HCT116 (cell line): ENCODE results near the gene FRMD3. TPM values are rescaled to one million over a fixed set of nuclear protein-coding genes. Genes with fewer than 3 reads are reported as not detected.
"Not testable (repeated sequence)": the region's sequence is repeated elsewhere in the genome, so short reads cannot be mapped to it uniquely, and the experiment has no call there.

Experiments
- ATAC-seq: fragments of 200-7000 bp; cut with Tn5 transposase; 2 replicates; pipeline ENCODE4 v1.9.1; 2020; ENCODE audit warnings: mild to moderate bottlenecking, moderate library complexity
- BruUV-seq: library from RNA; stranded (reverse); fragments of 400-500 nt; replicated peaks from 2 replicates; lab custom pipeline; 2021; lab: Mats Ljungman, UMichigan
- CTCF ChIA-PET: fragments of 300-600 bp; sonication (Branson Sonifier 250); formaldehyde crosslinking; loops from one replicate; lab custom pipeline; 2021; ENCODE audit warnings: antibody characterized with exemption; lab: Charles Lee
- POLR2A ChIA-PET: fragments of 300-600, 350-600 bp; sonication (Branson Sonifier 250); formaldehyde crosslinking; loops from one replicate; lab custom pipeline; 2021; ENCODE audit warnings: antibody characterized with exemption; lab: Charles Lee
- RAD21 ChIA-PET, 2 experiments: fragments of 300-600 bp; sonication (Branson Sonifier 250); formaldehyde crosslinking; loops; one replicate each; lab custom pipeline; 2023; ENCODE audit warnings: low total read pairs in 2 of 2; ENCODE audit not compliant: uncharacterized antibody in 2 of 2, unreplicated experiment in 2 of 2, low non-redundant PET in 1 of 2; lab: Charles Lee
- DNase-seq: peaks from one replicate; pipeline ENCODE4 v3.0.0-alpha.2; 2010; ENCODE audit warnings: low read depth, low spot score
- H2AFZ ChIP-seq: fragments of 200-600 bp; shearing (Covaris generic), sonication (generic); 2 replicates; pipeline ENCODE4 v1.6.1; 2017; ENCODE audit warnings: low read depth, mixed run types, mixed read lengths, antibody characterized with exemption, low read length; ENCODE audit not compliant: poor library complexity, severe bottlenecking
- H3K27ac ChIP-seq: 2 replicates; pipeline ENCODE4 v1.5.1; 2012; ENCODE audit warnings: low read depth, low read length
- H3K27me3 ChIP-seq: fragments of 200-600 bp; sonication (generic); 2 replicates; pipeline ENCODE4 v1.6.1; 2016; ENCODE audit warnings: mixed run types, low read length, mixed read lengths; ENCODE audit not compliant: insufficient read depth
- H3K36me3 ChIP-seq, 2 experiments: fragments of 200-500 bp in 1 of 2; fragments of 200-600 bp in 1 of 2; sonication (Bioruptor generic) in 1 of 2; sonication (generic) in 1 of 2; 2 replicates each; pipeline versions ENCODE4 v1.5.1 to v1.6.1; 2014 to 2016; ENCODE audit warnings: low read length in 2 of 2, inconsistent platforms in 1 of 2, mixed read lengths in 1 of 2, mixed run types in 1 of 2; ENCODE audit not compliant: insufficient read depth in 2 of 2, control insufficient read depth in 1 of 2
- H3K4me1 ChIP-seq, 2 experiments: fragments of 200-600 bp in 1 of 2; sonication (generic) in 1 of 2; 2 replicates each; pipeline versions ENCODE4 v1.5.1 to v1.6.1; 2012 to 2017; ENCODE audit warnings: low read length in 2 of 2, inconsistent platforms in 1 of 2, mild to moderate bottlenecking in 1 of 2, mixed read lengths in 1 of 2, mixed run types in 1 of 2, moderate library complexity in 1 of 2; ENCODE audit not compliant: insufficient read depth in 2 of 2, control insufficient read depth in 1 of 2
- H3K4me2 ChIP-seq: fragments of 200-600 bp; sonication (generic); 2 replicates; pipeline ENCODE4 v1.6.1; 2017; ENCODE audit warnings: mixed run types, low read length, mixed read lengths
- H3K4me3 ChIP-seq, 2 experiments: fragments of 200-600 bp in 1 of 2; sonication (generic) in 1 of 2; replicated peaks in 1 of 2; 2 replicates each; pipeline ENCODE4 v1.5.1; 2011 to 2016; ENCODE audit warnings: low read length in 2 of 2, control low read depth in 1 of 2, low read depth in 1 of 2, mild to moderate bottlenecking in 1 of 2, mixed read lengths in 1 of 2, mixed run types in 1 of 2
- H3K79me2 ChIP-seq: fragments of 200-600 bp; sonication (generic); 2 replicates; pipeline ENCODE4 v1.6.1; 2017; ENCODE audit warnings: mild to moderate bottlenecking, mixed run types, low read length, moderate library complexity, mixed read lengths; ENCODE audit not compliant: insufficient read depth
- H3K9ac ChIP-seq: fragments of 200-600 bp; sonication (generic); 2 replicates; pipeline ENCODE4 v1.6.1; 2016; ENCODE audit warnings: low read length, mixed read lengths
- H3K9me2 ChIP-seq: fragments of 200-600 bp; sonication (generic), shearing (Covaris generic); 2 replicates; pipeline ENCODE4 v1.6.1; 2017; ENCODE audit warnings: mixed run types, mild to moderate bottlenecking, moderate library complexity; ENCODE audit not compliant: insufficient read depth
- H3K9me3 ChIP-seq, 2 experiments: fragments of 200-500 bp in 1 of 2; fragments of 200-600 bp in 1 of 2; sonication (Bioruptor generic) in 1 of 2; sonication (generic) in 1 of 2; 2 replicates each; pipeline ENCODE4 v1.6.1; 2014 to 2017; ENCODE audit warnings: low read length in 2 of 2, mixed read lengths in 2 of 2, inconsistent platforms in 1 of 2, low read depth in 1 of 2, mild to moderate bottlenecking in 1 of 2, mixed run types in 1 of 2, moderate library complexity in 1 of 2; ENCODE audit not compliant: control insufficient read depth in 1 of 2, insufficient read depth in 1 of 2
- H4K20me1 ChIP-seq: fragments of 200-600 bp; sonication (generic), shearing (Covaris generic); 2 replicates; pipeline ENCODE4 v1.6.1; 2017; ENCODE audit warnings: mixed run types, mild to moderate bottlenecking, moderate library complexity; ENCODE audit not compliant: insufficient read depth
- CBX3 ChIP-seq: IDR thresholded peaks from 2 replicates; pipeline ENCODE4 v1.6.1; 2012; ENCODE audit warnings: low read depth
- CEBPB ChIP-seq: IDR thresholded peaks from 2 replicates; pipeline ENCODE4 v1.6.1; 2012; ENCODE audit warnings: low read depth
- ELF1 ChIP-seq: IDR thresholded peaks from 2 replicates; pipeline ENCODE4 v1.6.1; 2012; ENCODE audit warnings: low read depth, borderline replicate concordance
- EZH2phosphoT487 ChIP-seq: fragments of 200-600 bp; IDR thresholded peaks from 2 replicates; pipeline ENCODE4 v1.6.1; 2018; ENCODE audit warnings: antibody characterized with exemption, borderline replicate concordance
- FOSL1 ChIP-seq: IDR thresholded peaks from 2 replicates; pipeline ENCODE4 v1.6.1; 2012; ENCODE audit warnings: low read depth
- RAD21 ChIP-seq: IDR thresholded peaks from 2 replicates; pipeline ENCODE4 v1.6.1; 2012; ENCODE audit warnings: low read depth, mild to moderate bottlenecking
- TCF7L2 ChIP-seq: IDR thresholded peaks from 2 replicates; pipeline ENCODE4 v1.7.0; 2011; ENCODE audit warnings: borderline replicate concordance, inconsistent platforms; ENCODE audit not compliant: insufficient read depth, insufficient read length; ENCODE audit errors: extremely low read depth
- YY1 ChIP-seq: IDR thresholded peaks from 2 replicates; pipeline ENCODE4 v1.6.1; 2011; ENCODE audit warnings: low read length, low read depth, moderate library complexity, mild to moderate bottlenecking; ENCODE audit not compliant: insufficient replicate concordance; ENCODE audit errors: extremely low read depth
- intact Hi-C: fragments of 100-400 bp; cut with micrococcal nuclease; formaldehyde crosslinking; loops from 2 replicates; pipeline ENCODE4 v1.10.0; 2022
- total RNA-seq: library from RNA; stranded (reverse); gene quantifications from one replicate; pipeline ENCODE4 v1.2.1, GENCODE V29; 2021; ENCODE audit not compliant: unreplicated experiment
- TF ChIP-seq, protein P1 (sequence below): IDR thresholded peaks from 2 replicates; pipeline ENCODE4 v1.6.1; 2011; ENCODE audit warnings: mild to moderate bottlenecking, low read length, moderate library complexity; ENCODE audit not compliant: insufficient replicate concordance; ENCODE audit errors: extremely low read depth
- TF ChIP-seq, protein P2 (sequence below): IDR thresholded peaks from 2 replicates; pipeline ENCODE4 v1.6.1; 2012; ENCODE audit warnings: low read depth

FRMD3 gene
- total RNA-seq, 1 experiment from 2014 or later: 0.89 TPM

DNA sequence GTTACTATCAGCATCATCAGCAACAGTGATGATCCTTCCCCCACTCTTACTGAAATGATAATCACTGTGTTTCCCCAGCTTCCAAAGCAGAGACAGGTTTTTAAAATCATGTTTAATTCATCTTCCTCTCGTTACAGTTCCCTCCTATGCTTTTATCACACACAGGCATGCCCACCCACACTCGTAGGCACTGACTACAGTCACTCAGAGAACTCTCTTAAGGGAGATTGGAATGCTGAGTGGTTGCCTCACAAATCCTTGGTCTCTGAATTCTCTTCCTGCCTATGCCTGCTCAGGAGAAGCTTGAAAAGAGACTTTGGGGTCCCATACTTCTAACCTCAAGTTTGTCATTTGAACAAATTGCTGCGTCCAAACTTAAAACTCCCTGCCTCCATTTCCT, 179.2 kb downstream of the FRMD3 start (continued):
- TF ChIP-seq, protein P1, sequence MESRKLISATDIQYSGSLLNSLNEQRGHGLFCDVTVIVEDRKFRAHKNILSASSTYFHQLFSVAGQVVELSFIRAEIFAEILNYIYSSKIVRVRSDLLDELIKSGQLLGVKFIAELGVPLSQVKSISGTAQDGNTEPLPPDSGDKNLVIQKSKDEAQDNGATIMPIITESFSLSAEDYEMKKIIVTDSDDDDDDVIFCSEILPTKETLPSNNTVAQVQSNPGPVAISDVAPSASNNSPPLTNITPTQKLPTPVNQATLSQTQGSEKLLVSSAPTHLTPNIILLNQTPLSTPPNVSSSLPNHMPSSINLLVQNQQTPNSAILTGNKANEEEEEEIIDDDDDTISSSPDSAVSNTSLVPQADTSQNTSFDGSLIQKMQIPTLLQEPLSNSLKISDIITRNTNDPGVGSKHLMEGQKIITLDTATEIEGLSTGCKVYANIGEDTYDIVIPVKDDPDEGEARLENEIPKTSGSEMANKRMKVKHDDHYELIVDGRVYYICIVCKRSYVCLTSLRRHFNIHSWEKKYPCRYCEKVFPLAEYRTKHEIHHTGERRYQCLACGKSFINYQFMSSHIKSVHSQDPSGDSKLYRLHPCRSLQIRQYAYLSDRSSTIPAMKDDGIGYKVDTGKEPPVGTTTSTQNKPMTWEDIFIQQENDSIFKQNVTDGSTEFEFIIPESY: no peak
- TF ChIP-seq CEBPB: no peak
- TF ChIP-seq ELF1: no peak

DNA sequence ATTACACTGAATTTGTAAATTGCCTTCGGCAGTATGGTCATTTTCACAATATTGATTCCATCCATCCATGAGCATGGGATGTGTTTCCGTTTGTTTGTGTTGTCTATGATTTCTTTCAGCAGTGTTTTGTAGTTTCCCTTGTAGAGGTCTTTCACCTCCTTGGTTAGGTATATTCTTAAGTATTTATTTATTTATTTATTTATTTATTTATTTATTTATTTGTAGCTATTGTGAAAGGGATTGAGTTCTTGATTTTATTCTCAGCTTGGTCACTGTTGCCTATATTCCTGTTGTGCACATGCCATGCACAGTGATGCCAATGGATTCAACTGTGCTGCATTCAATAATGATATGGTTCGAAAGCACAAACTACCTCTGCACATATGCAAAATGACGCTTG, 179.7 kb downstream of the FRMD3 start:
- RAD21 ChIA-PET, BruUV-seq: not testable (repeated sequence)

DNA sequence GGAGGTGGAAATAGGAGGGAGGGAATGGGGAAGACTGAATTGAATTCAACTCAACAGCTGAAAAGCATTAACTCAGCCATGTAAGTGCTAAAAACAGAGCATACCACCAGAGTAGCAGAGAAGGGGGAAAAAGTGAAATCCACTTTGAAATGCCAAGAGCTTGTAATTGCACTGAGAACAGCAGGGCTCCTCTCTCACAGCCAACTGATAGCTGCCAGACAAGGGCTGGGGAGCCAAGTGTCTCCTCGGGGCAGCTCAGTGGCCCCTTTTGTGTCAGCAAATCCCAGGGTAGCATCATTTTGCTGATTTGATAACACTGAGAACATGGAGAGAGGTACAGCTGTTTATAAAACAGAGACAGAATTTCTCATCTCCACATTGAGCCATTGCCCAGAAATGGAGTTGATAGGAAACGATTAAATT, 182.5 kb downstream of the FRMD3 start:
- no peak overlapping the region for H3K4me2 ChIP-seq
- no peaks in the 10 kb centered on the region for H3K4me1 ChIP-seq
- H3K4me3 ChIP-seq: no peak overlapping the region
- ChIA-PET RAD21 (no interaction called here), POLR2A (no interaction called here), CTCF (no interaction called here)
- 0 out of 2 replicates have a peak, but pooled peaks cover 3% of the 10 kb centered on the region for H3K27me3 ChIP-seq
- H3K79me2 ChIP-seq: no peaks in the 10 kb centered on the region
- H3K9me3 ChIP-seq: no peaks in the 10 kb centered on the region
- intact Hi-C loops: no loop called here
- no peak overlapping the region for H3K9ac ChIP-seq
- no TSS peak for BruUV-seq
- H3K27ac ChIP-seq: no peak overlapping the region
- H2AFZ ChIP-seq: no peak overlapping the region
- no peak for DNase-seq
- H4K20me1 ChIP-seq: no peaks in the 10 kb centered on the region
- H3K36me3 ChIP-seq: no peaks in the 10 kb centered on the region
- no peak for ATAC-seq
- H3K9me2 ChIP-seq: no peaks in the 10 kb centered on the region
- TF ChIP-seq YY1: no peak
- TF ChIP-seq CBX3: no peak
- no peak for TF ChIP-seq FOSL1
- TF ChIP-seq TCF7L2: no peak
- TF ChIP-seq EZH2phosphoT487: no peak
- TF ChIP-seq RAD21: no peak
- TF ChIP-seq, protein P2, sequence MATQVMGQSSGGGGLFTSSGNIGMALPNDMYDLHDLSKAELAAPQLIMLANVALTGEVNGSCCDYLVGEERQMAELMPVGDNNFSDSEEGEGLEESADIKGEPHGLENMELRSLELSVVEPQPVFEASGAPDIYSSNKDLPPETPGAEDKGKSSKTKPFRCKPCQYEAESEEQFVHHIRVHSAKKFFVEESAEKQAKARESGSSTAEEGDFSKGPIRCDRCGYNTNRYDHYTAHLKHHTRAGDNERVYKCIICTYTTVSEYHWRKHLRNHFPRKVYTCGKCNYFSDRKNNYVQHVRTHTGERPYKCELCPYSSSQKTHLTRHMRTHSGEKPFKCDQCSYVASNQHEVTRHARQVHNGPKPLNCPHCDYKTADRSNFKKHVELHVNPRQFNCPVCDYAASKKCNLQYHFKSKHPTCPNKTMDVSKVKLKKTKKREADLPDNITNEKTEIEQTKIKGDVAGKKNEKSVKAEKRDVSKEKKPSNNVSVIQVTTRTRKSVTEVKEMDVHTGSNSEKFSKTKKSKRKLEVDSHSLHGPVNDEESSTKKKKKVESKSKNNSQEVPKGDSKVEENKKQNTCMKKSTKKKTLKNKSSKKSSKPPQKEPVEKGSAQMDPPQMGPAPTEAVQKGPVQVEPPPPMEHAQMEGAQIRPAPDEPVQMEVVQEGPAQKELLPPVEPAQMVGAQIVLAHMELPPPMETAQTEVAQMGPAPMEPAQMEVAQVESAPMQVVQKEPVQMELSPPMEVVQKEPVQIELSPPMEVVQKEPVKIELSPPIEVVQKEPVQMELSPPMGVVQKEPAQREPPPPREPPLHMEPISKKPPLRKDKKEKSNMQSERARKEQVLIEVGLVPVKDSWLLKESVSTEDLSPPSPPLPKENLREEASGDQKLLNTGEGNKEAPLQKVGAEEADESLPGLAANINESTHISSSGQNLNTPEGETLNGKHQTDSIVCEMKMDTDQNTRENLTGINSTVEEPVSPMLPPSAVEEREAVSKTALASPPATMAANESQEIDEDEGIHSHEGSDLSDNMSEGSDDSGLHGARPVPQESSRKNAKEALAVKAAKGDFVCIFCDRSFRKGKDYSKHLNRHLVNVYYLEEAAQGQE: no peak
- TF ChIP-seq, protein P1: no peak

More for the DNA sequence above, 179.7 kb downstream of the FRMD3 start:
- H3K9me3 ChIP-seq, POLR2A ChIA-PET, H3K9ac ChIP-seq, H3K9me2 ChIP-seq, H3K36me3 ChIP-seq, DNase-seq, H3K79me2 ChIP-seq, H3K27me3 ChIP-seq, H3K27ac ChIP-seq, CTCF ChIA-PET, H3K4me3 ChIP-seq, ATAC-seq, intact Hi-C loops, H2AFZ ChIP-seq, H4K20me1 ChIP-seq, H3K4me2 ChIP-seq, H3K4me1 ChIP-seq: not testable (repeated sequence)
